Peyer's patch (tissue), 4 donors: ENCODE data around the gene MAN2A1.

Source experiments
- CTCF ChIP-seq, 6 experiments: fragments of 450-650 bp in 4 of 6; fragments of 200-600 bp in 2 of 6; sonication (generic) in 1 of 6; IDR thresholded peaks; one replicate each; pipeline ENCODE4 v1.5.1; 2017 to 2019; ENCODE audit warnings: antibody characterized with exemption in 6 of 6, mild to moderate bottlenecking in 3 of 6, moderate library complexity in 1 of 6
- POLR2A ChIP-seq, 2 donors: fragments of 450-650 bp; IDR thresholded peaks; one replicate each; pipeline ENCODE4 v1.5.1; 2017; ENCODE audit warnings: antibody characterized with exemption in 2 of 2, mild to moderate bottlenecking in 2 of 2, moderate library complexity in 2 of 2

GRCh38 chr5:109874108-109874507, 184.4 kb downstream of the MAN2A1 start:
- TF ChIP-seq CTCF (IDR thresholded peaks at IDR 0.05): no peak
- TF ChIP-seq POLR2A (IDR thresholded peaks at IDR 0.05): no peak
